Fibroblast of mammary gland (primary cell): ENCODE results near the gene DCTN1.

ENCODE experiments used
- DNase-seq: peaks from one replicate; pipeline ENCODE4 v3.0.0-alpha.2; 2010; ENCODE audit warnings: low read depth
- H3K4me3 ChIP-seq: 2 replicates; pipeline ENCODE4 v1.5.1; 2011; ENCODE audit warnings: low read depth, mild to moderate bottlenecking, low read length, moderate library complexity; ENCODE audit not compliant: control insufficient read depth
- TF ChIP-seq, protein P1 (sequence below): conservative IDR thresholded peaks from 2 replicates; pipeline ENCODE4 v1.5.1; 2011; ENCODE audit warnings: low read depth, low read length, inconsistent platforms; ENCODE audit not compliant: control insufficient read depth, insufficient read depth

The DCTN1 gene

DNA sequence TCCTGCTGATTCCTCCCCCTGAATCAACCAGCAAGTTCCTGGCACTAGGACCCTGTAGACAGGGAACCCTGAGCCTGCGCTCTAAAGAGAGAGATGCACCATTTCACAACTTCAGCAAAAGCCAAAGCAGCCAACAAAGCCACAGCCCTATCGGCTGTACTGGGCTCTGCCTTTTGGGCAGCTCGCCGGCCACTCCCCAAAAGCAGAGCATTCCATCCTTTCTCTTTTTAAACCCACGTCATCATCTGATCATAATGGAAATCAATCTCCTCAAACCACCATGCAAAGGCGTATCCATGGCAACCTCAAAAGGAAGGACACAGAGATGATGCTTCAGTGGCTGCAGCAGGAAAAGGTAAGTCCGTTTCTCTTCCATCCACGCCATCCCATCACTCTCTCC lies 5.3 kb upstream of the DCTN1 start:
- peak; percentile 30 for DNase-seq
- TF ChIP-seq, protein P1, sequence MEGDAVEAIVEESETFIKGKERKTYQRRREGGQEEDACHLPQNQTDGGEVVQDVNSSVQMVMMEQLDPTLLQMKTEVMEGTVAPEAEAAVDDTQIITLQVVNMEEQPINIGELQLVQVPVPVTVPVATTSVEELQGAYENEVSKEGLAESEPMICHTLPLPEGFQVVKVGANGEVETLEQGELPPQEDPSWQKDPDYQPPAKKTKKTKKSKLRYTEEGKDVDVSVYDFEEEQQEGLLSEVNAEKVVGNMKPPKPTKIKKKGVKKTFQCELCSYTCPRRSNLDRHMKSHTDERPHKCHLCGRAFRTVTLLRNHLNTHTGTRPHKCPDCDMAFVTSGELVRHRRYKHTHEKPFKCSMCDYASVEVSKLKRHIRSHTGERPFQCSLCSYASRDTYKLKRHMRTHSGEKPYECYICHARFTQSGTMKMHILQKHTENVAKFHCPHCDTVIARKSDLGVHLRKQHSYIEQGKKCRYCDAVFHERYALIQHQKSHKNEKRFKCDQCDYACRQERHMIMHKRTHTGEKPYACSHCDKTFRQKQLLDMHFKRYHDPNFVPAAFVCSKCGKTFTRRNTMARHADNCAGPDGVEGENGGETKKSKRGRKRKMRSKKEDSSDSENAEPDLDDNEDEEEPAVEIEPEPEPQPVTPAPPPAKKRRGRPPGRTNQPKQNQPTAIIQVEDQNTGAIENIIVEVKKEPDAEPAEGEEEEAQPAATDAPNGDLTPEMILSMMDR, result no peak

DNA sequence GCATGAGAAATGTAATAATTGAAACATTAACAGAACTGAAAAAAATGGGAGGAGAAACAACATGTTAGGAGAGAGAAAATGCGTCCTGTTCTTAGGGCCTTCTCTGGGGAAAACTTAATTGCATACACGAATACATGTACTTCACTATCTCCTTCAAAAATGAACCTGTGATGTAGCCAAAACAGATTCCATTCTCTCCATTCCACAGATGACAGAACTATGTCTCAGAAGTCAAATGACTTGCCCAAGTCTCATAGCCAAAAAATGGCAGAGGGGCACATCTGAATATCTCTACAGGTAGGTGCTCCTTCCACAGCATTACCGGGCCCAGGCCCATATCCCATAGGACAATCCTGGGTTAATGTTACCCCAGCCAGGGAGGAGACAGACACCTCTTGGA lies 3.9 kb upstream of the DCTN1 start:
- no peak for DNase-seq

More for the DNA sequence above, 5.3 kb upstream of the DCTN1 start:
- H3K4me3 ChIP-seq, result no peak overlapping the region

DNA sequence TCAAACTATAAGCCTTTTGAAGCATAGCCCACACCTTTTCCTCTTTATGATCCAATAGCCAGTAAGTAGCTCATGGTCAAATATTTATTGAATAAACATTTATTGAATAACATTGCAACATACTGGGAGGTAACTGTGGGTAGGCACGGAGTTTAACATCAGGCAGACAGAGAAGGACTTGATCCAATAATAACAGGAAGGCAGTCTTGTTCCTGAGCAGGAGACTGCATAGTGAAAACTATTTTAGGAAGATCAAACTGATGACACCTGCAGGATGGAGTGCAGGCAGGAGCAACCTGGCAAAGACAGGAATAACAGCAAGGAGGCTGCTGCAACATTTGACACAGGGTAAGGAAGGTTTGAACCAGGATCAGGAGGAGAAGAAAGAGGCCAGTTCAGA lies 3.1 kb upstream of the DCTN1 start:
- TF ChIP-seq, protein P1, result no peak
- DNase-seq, result peak; percentile 62
- no peak overlapping the region for H3K4me3 ChIP-seq

More for the DNA sequence above, 3.9 kb upstream of the DCTN1 start:
- TF ChIP-seq, protein P1, result no peak
- H3K4me3 ChIP-seq, result no peak overlapping the region

DNA sequence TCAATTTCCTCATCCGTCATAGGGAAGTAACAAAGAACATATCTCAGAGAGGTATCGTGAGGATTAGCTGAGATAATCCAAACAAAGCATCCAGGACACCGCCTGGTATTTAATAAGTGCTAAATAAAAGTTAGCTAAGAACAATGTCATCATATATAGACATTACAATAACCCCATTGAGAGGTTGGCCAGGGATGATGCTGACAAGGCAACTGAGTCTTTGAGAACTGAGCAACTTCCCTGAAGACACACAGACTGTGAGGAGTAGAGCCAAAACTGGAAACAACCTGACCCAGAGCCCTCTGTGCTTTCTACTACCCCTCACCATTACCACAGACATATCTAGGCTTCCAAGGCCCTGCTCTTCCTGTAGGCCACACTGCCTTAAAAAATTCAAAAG lies 1.6 kb upstream of the DCTN1 start:
- no peak overlapping the region for H3K4me3 ChIP-seq
- DNase-seq, result no peak
- TF ChIP-seq, protein P1, result no peak

DNA sequence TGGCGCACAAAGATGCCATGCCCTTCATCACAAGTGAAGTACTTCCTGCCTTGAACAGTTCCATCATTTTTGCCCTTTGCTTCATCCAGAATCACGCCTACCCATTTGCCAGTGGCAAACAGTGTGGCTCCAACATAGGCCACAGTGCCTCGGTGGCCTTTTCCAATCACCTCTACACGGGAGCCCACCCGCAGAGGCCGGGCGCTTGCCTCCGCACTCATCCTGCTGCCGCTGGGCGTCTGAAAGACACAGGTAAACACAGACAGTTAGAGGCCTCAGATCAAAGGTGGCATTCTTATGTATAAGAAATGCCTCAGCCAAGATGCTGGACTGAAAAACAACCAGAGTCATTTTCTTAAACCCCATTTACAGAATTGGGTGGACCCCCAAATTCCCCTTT lies 2.1 kb downstream of the DCTN1 start:
- H3K4me3 ChIP-seq, result no peak overlapping the region
- DNase-seq, result no peak
- TF ChIP-seq, protein P1, result no peak

DNA sequence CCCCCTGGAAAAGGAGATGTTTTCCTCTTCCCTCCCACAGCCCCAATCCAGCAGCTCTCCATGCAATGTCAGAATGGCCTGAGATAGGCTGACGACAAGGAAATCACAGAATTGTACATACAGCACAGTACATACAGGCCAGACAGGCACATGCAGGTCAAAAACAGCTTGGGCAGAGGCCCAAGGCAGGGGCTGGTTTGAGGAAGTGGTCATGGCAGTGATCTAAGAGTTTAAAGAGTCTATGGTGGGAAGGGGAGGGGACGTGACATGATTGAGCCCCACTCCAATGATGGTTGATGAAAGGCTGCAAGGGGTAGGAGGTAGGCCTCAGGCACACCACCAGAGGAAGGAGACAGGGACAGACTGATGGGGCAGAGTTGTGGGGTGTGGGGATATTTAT lies 4.3 kb downstream of the DCTN1 start:
- DNase-seq, result no peak
- H3K4me3 ChIP-seq, result no peak overlapping the region
- TF ChIP-seq, protein P1, result no peak
